ENCODE measurements around the gene CHGA. TPM values are rescaled to one million over a fixed set of nuclear protein-coding genes. Genes with fewer than 3 reads are reported as not detected.

The CHGA gene
- total and polyA plus RNA-seq, 2 donors from 2014 or later: 0.38 to 6.6 TPM

DNA sequence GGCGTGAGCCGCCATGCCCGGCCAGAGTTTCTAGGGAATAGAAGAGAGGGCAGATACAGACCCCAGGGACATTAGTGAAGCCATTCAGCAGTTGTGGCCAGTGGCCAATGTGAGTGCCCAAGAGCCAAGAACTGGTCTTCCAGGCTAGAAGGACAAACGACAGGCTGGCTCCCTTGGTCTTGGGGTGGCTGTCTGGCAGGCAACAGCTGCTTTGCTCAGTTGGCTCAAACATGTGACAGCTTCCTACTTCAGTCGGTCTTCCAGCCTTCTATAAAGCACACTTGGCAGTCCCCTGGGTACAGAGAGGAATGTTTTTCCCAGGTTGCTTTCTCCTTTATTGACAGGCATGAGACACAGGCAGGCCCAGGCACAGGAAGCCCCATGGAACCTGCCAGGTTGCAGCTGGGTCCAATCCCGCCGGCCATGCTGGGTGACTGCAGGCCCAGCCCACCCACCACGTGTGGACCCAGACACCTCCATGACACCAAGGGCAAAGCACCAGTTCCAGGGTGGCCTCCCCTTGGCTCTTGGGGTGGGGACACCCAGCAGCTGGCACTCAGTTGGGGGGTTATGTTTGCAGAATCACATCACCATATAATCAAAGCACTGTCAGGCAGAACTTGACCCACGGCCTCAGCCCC, 15.4 kb downstream of the CHGA start:
- TF ChIP-seq, protein P1, sequence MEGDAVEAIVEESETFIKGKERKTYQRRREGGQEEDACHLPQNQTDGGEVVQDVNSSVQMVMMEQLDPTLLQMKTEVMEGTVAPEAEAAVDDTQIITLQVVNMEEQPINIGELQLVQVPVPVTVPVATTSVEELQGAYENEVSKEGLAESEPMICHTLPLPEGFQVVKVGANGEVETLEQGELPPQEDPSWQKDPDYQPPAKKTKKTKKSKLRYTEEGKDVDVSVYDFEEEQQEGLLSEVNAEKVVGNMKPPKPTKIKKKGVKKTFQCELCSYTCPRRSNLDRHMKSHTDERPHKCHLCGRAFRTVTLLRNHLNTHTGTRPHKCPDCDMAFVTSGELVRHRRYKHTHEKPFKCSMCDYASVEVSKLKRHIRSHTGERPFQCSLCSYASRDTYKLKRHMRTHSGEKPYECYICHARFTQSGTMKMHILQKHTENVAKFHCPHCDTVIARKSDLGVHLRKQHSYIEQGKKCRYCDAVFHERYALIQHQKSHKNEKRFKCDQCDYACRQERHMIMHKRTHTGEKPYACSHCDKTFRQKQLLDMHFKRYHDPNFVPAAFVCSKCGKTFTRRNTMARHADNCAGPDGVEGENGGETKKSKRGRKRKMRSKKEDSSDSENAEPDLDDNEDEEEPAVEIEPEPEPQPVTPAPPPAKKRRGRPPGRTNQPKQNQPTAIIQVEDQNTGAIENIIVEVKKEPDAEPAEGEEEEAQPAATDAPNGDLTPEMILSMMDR (IDR thresholded peaks at IDR 0.05; ENCODE audit: borderline replicate concordance, extremely low read depth, insufficient read depth): no peak
- intact Hi-C loops (cut with DNase I): no loop called here
- Histone ChIP-seq H3K27me3 (ENCODE audit: control insufficient read depth, insufficient read depth, low read length) (no peaks in the 10 kb centered on the region), H3K4me3 (ENCODE audit: low read length in 3 of 3) (no peak overlapping the region), H3K9me3 (ENCODE audit: control insufficient read depth in 2 of 3, insufficient read depth in 1 of 3, low read length in 3 of 3) (no peaks in the 10 kb centered on the region), H3K36me3 (ENCODE audit: control insufficient read depth in 2 of 3, insufficient read depth in 3 of 3, low read length in 3 of 3) (peaks cover 0 to 6% (median 0%) of the 10 kb centered on the region in 3 donors), H3K27ac (ENCODE audit: low read depth in 2 of 2, low read length in 2 of 2) (no peak overlapping the region), H3K4me1 (ENCODE audit: control insufficient read depth in 2 of 3, insufficient read depth in 2 of 3, low read depth in 1 of 3, low read length in 3 of 3) (no peaks in the 10 kb centered on the region), H3K9ac (ENCODE audit: low read length in 3 of 3) (no peak overlapping the region)
- DNase-seq (no peak), FAIRE-seq (no peak)

DNA sequence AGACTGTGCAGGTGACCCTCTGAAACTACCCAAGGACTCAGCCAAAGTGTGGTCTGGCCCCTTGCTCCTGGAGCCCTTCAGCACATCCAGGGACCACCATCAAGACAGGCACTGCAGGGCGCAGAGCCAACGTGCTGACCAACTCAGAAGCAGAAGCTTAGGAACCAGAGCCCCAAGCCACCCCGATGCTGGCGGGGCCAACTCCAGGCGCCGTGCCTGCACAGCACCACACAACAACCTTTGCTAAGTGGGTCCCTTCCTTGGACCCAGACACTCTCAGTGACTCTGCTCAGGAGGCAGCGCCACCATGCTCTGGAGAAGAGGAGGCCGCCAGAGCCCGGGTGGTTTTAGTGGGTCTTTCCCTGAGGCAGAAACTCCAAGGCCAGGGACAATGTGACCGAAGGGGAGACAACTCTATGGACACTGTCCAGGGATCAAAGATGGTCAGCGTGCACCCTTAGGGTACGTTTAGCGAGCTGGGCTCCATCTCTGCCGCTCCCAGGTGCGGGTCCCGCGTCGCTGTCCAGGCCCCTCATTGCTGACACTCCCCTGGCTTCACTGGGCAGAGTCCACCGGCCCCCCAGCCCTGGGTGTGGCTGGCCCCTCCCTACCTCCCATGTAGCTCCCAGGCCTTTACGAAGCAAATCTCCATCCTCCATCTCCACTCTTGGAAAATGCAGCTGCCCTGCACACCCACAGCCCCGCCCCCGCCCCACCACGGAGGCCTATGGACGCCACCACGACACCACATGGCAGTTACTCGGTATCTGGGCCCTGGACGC, 16.1 kb downstream of the CHGA start:
- Histone ChIP-seq H3K9ac (ENCODE audit: low read length in 3 of 3) (no peak overlapping the region), H3K4me1 (ENCODE audit: control insufficient read depth in 2 of 3, insufficient read depth in 2 of 3, low read depth in 1 of 3, low read length in 3 of 3) (no peaks in the 10 kb centered on the region), H3K36me3 (ENCODE audit: control insufficient read depth in 2 of 3, insufficient read depth in 3 of 3, low read length in 3 of 3) (peaks cover 0 to 6% (median 0%) of the 10 kb centered on the region in 3 donors), H3K27me3 (ENCODE audit: control insufficient read depth, insufficient read depth, low read length) (no peaks in the 10 kb centered on the region), H3K27ac (ENCODE audit: low read depth in 2 of 2, low read length in 2 of 2) (no peak overlapping the region), H3K9me3 (ENCODE audit: control insufficient read depth in 2 of 3, insufficient read depth in 1 of 3, low read length in 3 of 3) (no peaks in the 10 kb centered on the region), H3K4me3 (ENCODE audit: low read length in 3 of 3) (no peak overlapping the region)
- TF ChIP-seq, protein P1 (IDR thresholded peaks at IDR 0.05; ENCODE audit: borderline replicate concordance, extremely low read depth, insufficient read depth): no peak
- FAIRE-seq: no peak
- intact Hi-C loops (cut with DNase I): no loop called here
- DNase-seq: no peak

DNA sequence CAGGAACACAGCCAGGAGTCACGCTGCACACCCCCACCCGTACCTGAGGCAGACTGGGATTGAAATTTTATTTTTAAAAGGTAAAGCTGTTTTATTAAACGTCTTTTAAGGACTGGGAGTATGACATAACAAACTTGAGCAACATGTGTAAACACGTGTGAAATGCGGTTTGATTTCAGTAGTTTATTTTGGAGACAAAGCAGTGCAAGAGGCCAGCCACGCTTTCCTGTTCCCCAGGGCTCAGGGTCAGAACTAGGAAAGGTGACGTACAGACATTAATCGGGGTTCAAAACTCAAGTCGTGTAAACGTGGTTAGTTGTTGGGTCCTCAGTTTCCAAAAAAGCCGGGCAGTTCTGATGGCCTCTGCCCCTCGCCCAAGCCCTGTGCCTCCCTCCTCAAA, 16.7 kb downstream of the CHGA start:
- Histone ChIP-seq H3K27me3 (ENCODE audit: control insufficient read depth, insufficient read depth, low read length) (no peaks in the 10 kb centered on the region), H3K9me3 (ENCODE audit: control insufficient read depth in 2 of 3, insufficient read depth in 1 of 3, low read length in 3 of 3) (no peaks in the 10 kb centered on the region), H3K9ac (ENCODE audit: low read length in 3 of 3) (no peak overlapping the region), H3K27ac (ENCODE audit: low read depth in 2 of 2, low read length in 2 of 2) (no peak overlapping the region), H3K36me3 (ENCODE audit: control insufficient read depth in 2 of 3, insufficient read depth in 3 of 3, low read length in 3 of 3) (peaks cover 0 to 6% (median 0%) of the 10 kb centered on the region in 3 donors), H3K4me3 (ENCODE audit: low read length in 3 of 3) (no peak overlapping the region), H3K4me1 (ENCODE audit: control insufficient read depth in 2 of 3, insufficient read depth in 2 of 3, low read depth in 1 of 3, low read length in 3 of 3) (no peaks in the 10 kb centered on the region)
- DNase-seq (no peak), FAIRE-seq (no peak)
- intact Hi-C loops (cut with DNase I): no loop called here
- TF ChIP-seq, protein P1 (IDR thresholded peaks at IDR 0.05; ENCODE audit: borderline replicate concordance, extremely low read depth, insufficient read depth): no peak
